Neural cell (in vitro differentiated cells): Measurements from ENCODE around the gene DYRK2. TPM values are rescaled to one million over a fixed set of nuclear protein-coding genes. Genes with fewer than 3 reads are reported as not detected.

Experiments used
- H2AFZ ChIP-seq: fragments of 200-600, 300-800 bp; sonication (generic), shearing (Covaris generic); 2 replicates; pipeline ENCODE4 v1.6.0; 2014; ENCODE audit warnings: low read depth, mild to moderate bottlenecking, antibody characterized with exemption, low read length, moderate library complexity
- H3F3A ChIP-seq: fragments of 200-600 bp; shearing (Covaris generic); 2 replicates; pipeline ENCODE4 v1.6.1; 2016; ENCODE audit warnings: mild to moderate bottlenecking, moderate library complexity, mixed read lengths, antibody characterized with exemption, low read length; ENCODE audit not compliant: insufficient read depth, poor library complexity, severe bottlenecking
- H3K27ac ChIP-seq: fragments of 200-600, 300-800 bp; sonication (generic), shearing (Covaris generic); 2 replicates; pipeline ENCODE4 v1.5.1; 2014; ENCODE audit warnings: mild to moderate bottlenecking, low read length, moderate library complexity
- H3K27me3 ChIP-seq: fragments of 300-800, 200-600 bp; sonication (generic), shearing (Covaris generic); 2 replicates; pipeline ENCODE4 v1.6.0; 2014; ENCODE audit warnings: mild to moderate bottlenecking, low read depth, low read length, moderate library complexity; ENCODE audit not compliant: insufficient read depth
- H3K36me3 ChIP-seq: fragments of 300-800, 200-600 bp; sonication (generic), shearing (Covaris generic); 2 replicates; pipeline ENCODE4 v1.5.1; 2014; ENCODE audit warnings: mild to moderate bottlenecking, antibody characterized with exemption, low read length, moderate library complexity; ENCODE audit not compliant: insufficient read depth
- H3K4me2 ChIP-seq: fragments of 300-800, 200-600 bp; sonication (generic), shearing (Covaris generic); 2 replicates; pipeline ENCODE4 v1.6.0; 2014; ENCODE audit warnings: mild to moderate bottlenecking, low read length
- H3K4me3 ChIP-seq: fragments of 300-800, 200-600 bp; sonication (generic), shearing (Covaris generic); 2 replicates; pipeline ENCODE4 v1.5.1; 2014; ENCODE audit warnings: mild to moderate bottlenecking, low read length, moderate library complexity
- H3K79me2 ChIP-seq: fragments of 200-600 bp; shearing (Covaris generic); replicated peaks from 2 replicates; pipeline ENCODE4 v1.6.0; 2014; ENCODE audit warnings: mild to moderate bottlenecking, low read length, moderate library complexity; ENCODE audit not compliant: insufficient read depth
- H3K9ac ChIP-seq: fragments of 300-800, 200-600 bp; sonication (generic), shearing (Covaris generic); 2 replicates; pipeline ENCODE4 v1.6.1; 2016; ENCODE audit warnings: mild to moderate bottlenecking, low read length, mixed read lengths
- H3K9me2 ChIP-seq: fragments of 200-600 bp; shearing (Covaris generic); 2 replicates; pipeline ENCODE4 v1.6.1; 2016; ENCODE audit warnings: mild to moderate bottlenecking, low read length, mixed read lengths; ENCODE audit not compliant: insufficient read depth
- H3K9me3 ChIP-seq: fragments of 200-600, 300-800 bp; sonication (generic), shearing (Covaris generic); 2 replicates; pipeline ENCODE4 v1.6.1; 2016; ENCODE audit warnings: mild to moderate bottlenecking, mixed run types, low read length, moderate library complexity, mixed read lengths
- H4K20me1 ChIP-seq: fragments of 200-600 bp; shearing (Covaris generic); 2 replicates; pipeline ENCODE4 v1.6.1; 2016; ENCODE audit warnings: mild to moderate bottlenecking, mixed run types; ENCODE audit not compliant: insufficient read depth
- EP300 ChIP-seq: fragments of 450-650 bp; conservative IDR thresholded peaks from 2 replicates; pipeline ENCODE4 v1.6.1; 2014; ENCODE audit warnings: antibody characterized with exemption, mild to moderate bottlenecking, moderate library complexity; ENCODE audit not compliant: poor library complexity, severe bottlenecking
- EZH2 ChIP-seq: fragments of 200-600, 300-800 bp; shearing (Covaris generic), sonication (generic); IDR thresholded peaks from 2 replicates; pipeline ENCODE4 v1.6.1; 2014; ENCODE audit warnings: antibody characterized with exemption, low read length, borderline replicate concordance, mild to moderate bottlenecking; ENCODE audit not compliant: insufficient read depth, poor library complexity, severe bottlenecking
- MXI1 ChIP-seq: fragments of 450-650 bp; conservative IDR thresholded peaks from 2 replicates; pipeline ENCODE4 v1.6.1; 2014; ENCODE audit warnings: antibody characterized with exemption, mild to moderate bottlenecking; ENCODE audit not compliant: poor library complexity, severe bottlenecking
- POLR2AphosphoS5 ChIP-seq: IDR thresholded peaks from 2 replicates; pipeline ENCODE4 v1.6.1; 2012
- RAD21 ChIP-seq: fragments of 450-650 bp; conservative IDR thresholded peaks from 2 replicates; pipeline ENCODE4 v1.6.1; 2014; ENCODE audit warnings: antibody characterized with exemption, mild to moderate bottlenecking, moderate library complexity
- SMC3 ChIP-seq: fragments of 450-650 bp; conservative IDR thresholded peaks from 2 replicates; pipeline ENCODE4 v1.6.1; 2014; ENCODE audit warnings: antibody characterized with exemption, mild to moderate bottlenecking, moderate library complexity; ENCODE audit not compliant: poor library complexity
- TAF1 ChIP-seq: IDR thresholded peaks from 2 replicates; pipeline ENCODE4 v1.6.1; 2012; ENCODE audit warnings: low read depth
- polyA minus RNA-seq: library from RNA; depleted of rRNA, polyadenylated mRNA; stranded (reverse); fragments of >200 nt; gene quantifications from 2 replicates; pipeline ENCODE4 v1.2.3, GENCODE V29; 2014
- polyA plus RNA-seq: library from polyadenylated mRNA; depleted of rRNA; stranded (reverse); fragments of >200 nt; gene quantifications from 2 replicates; pipeline ENCODE4 v1.2.3, GENCODE V29; 2014
- TF ChIP-seq, protein P1 (sequence below): fragments of 450-650 bp; IDR thresholded peaks from 2 replicates; pipeline ENCODE4 v1.5.1; 2014; ENCODE audit warnings: antibody characterized with exemption, mild to moderate bottlenecking, moderate library complexity; ENCODE audit not compliant: poor library complexity, severe bottlenecking
- TF ChIP-seq, protein P2 (sequence below): IDR thresholded peaks from 2 replicates; pipeline ENCODE4 v1.6.1; 2012; ENCODE audit warnings: borderline replicate concordance

DYRK2 gene
- polyA plus RNA-seq, result 47.9 and 50.6 TPM in 2 replicates
- polyA minus RNA-seq, result 122 and 141 TPM in 2 replicates

DNA sequence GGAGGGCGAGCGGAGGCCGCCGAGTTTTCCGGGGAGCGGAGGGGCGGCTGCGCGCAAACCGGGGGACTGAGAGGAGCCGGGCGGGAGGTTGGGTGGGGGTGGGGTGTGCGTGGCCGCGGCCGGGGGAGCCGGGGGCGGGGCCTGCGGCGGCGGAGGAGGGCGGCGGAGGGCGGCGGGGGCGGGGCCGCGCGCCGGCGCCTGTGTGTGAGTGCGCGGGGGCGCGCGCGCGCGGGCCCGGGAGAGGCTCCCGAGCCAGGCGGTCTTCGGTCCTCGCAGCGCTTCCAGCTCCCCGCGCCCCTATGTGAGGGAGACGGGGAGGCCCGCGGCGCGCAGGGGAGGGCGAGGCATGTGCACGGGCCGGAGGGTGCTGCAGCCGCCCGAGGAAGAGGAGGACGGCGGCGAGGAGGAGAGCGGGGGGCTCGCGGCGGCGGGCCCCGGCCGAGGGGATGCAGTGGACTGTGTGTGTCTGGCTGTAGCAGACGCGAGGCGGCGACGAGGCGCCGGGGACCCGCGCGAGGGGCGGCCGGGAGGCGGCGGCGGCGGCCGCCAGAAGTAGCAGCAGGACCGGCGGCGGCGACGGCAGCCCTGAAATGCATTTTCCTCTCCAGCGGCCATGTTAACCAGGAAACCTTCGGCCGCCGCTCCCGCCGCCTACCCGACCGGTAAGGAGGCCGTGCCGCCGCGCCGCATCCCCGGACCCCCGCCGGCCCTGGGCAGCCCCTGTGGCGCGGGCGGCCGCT, at the start of gene DYRK2:
DYRK2 (plus strand) TSS at position 225 of the 740 bp plus-strand sequence; CDS start at position 614, 389 bp downstream.
- peak within 1 kb of the TSS; percentile 96 for H3K9ac ChIP-seq
- peaks cover 4% of the 10 kb centered on the region for H3K36me3 ChIP-seq
- peak within 1 kb of the TSS; percentile 87 for H3K4me2 ChIP-seq
- H3F3A ChIP-seq, result no peaks in the 10 kb centered on the region
- peaks cover 45% of the 10 kb centered on the region for H3K79me2 ChIP-seq
- H3K9me2 ChIP-seq, result no peaks in the 10 kb centered on the region
- H3K4me3 ChIP-seq, result peak within 1 kb of the TSS; percentile 89
- no peaks in the 10 kb centered on the region for H4K20me1 ChIP-seq
- no peaks in the 10 kb centered on the region for H3K9me3 ChIP-seq
- peak within 1 kb of the TSS; percentile 72 for H2AFZ ChIP-seq
- H3K27me3 ChIP-seq, result no peaks in the 10 kb centered on the region
- peak within 1 kb of the TSS; percentile 80 for H3K27ac ChIP-seq
- TF ChIP-seq POLR2AphosphoS5, result peak; percentile 95
- TF ChIP-seq EZH2, result no peak
- TF ChIP-seq TAF1, result peak; percentile 86
- TF ChIP-seq, protein P1, sequence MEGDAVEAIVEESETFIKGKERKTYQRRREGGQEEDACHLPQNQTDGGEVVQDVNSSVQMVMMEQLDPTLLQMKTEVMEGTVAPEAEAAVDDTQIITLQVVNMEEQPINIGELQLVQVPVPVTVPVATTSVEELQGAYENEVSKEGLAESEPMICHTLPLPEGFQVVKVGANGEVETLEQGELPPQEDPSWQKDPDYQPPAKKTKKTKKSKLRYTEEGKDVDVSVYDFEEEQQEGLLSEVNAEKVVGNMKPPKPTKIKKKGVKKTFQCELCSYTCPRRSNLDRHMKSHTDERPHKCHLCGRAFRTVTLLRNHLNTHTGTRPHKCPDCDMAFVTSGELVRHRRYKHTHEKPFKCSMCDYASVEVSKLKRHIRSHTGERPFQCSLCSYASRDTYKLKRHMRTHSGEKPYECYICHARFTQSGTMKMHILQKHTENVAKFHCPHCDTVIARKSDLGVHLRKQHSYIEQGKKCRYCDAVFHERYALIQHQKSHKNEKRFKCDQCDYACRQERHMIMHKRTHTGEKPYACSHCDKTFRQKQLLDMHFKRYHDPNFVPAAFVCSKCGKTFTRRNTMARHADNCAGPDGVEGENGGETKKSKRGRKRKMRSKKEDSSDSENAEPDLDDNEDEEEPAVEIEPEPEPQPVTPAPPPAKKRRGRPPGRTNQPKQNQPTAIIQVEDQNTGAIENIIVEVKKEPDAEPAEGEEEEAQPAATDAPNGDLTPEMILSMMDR, result peak; percentile 49
- peak; percentile 34 for TF ChIP-seq EP300
- TF ChIP-seq MXI1, result peak; percentile 38
- peak; percentile 67 for TF ChIP-seq RAD21
- TF ChIP-seq, protein P2, sequence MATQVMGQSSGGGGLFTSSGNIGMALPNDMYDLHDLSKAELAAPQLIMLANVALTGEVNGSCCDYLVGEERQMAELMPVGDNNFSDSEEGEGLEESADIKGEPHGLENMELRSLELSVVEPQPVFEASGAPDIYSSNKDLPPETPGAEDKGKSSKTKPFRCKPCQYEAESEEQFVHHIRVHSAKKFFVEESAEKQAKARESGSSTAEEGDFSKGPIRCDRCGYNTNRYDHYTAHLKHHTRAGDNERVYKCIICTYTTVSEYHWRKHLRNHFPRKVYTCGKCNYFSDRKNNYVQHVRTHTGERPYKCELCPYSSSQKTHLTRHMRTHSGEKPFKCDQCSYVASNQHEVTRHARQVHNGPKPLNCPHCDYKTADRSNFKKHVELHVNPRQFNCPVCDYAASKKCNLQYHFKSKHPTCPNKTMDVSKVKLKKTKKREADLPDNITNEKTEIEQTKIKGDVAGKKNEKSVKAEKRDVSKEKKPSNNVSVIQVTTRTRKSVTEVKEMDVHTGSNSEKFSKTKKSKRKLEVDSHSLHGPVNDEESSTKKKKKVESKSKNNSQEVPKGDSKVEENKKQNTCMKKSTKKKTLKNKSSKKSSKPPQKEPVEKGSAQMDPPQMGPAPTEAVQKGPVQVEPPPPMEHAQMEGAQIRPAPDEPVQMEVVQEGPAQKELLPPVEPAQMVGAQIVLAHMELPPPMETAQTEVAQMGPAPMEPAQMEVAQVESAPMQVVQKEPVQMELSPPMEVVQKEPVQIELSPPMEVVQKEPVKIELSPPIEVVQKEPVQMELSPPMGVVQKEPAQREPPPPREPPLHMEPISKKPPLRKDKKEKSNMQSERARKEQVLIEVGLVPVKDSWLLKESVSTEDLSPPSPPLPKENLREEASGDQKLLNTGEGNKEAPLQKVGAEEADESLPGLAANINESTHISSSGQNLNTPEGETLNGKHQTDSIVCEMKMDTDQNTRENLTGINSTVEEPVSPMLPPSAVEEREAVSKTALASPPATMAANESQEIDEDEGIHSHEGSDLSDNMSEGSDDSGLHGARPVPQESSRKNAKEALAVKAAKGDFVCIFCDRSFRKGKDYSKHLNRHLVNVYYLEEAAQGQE, result peak; percentile 87
- peak; percentile 58 for TF ChIP-seq SMC3

DNA sequence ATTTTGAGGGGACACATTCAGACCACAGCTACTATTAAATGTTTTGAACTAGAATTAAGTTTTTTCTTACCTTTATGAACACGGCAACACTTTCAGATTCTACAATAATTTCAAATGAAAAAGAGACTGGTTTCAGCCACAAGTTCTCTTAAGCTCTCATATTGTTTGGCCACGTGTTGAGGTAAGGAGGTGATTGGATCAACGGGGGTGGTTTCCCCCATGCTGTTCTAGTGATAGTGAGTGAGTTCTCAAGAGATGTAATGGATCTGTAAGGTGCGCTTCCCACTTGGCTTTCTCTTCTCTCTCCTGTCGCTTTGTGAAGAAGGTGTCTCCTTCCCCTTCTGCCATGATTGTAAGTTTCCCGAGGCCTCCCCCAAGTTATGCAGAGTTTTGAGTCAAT, 48.9 kb upstream of the DYRK2 start:
- H4K20me1 ChIP-seq, result no peaks in the 10 kb centered on the region
- H3K4me2 ChIP-seq, result no peak overlapping the region
- H3K9me3 ChIP-seq, result no peaks in the 10 kb centered on the region
- no peaks in the 10 kb centered on the region for H3K36me3 ChIP-seq
- H3K27ac ChIP-seq, result no peak overlapping the region
- no peaks in the 10 kb centered on the region for H3K79me2 ChIP-seq
- no peak overlapping the region for H2AFZ ChIP-seq
- TF ChIP-seq EP300 (no peak), POLR2AphosphoS5 (no peak), RAD21 (no peak), SMC3 (no peak), EZH2 (no peak), TAF1 (no peak), MXI1 (no peak)
- TF ChIP-seq, protein P2, result no peak
- TF ChIP-seq, protein P1, result no peak
- no peak overlapping the region for H3K4me3 ChIP-seq
- no peaks in the 10 kb centered on the region for H3F3A ChIP-seq
- H3K27me3 ChIP-seq, result no peaks in the 10 kb centered on the region
- no peak overlapping the region for H3K9ac ChIP-seq
- no peaks in the 10 kb centered on the region for H3K9me2 ChIP-seq
